ENCODE results near the gene THSD4.

DNA sequence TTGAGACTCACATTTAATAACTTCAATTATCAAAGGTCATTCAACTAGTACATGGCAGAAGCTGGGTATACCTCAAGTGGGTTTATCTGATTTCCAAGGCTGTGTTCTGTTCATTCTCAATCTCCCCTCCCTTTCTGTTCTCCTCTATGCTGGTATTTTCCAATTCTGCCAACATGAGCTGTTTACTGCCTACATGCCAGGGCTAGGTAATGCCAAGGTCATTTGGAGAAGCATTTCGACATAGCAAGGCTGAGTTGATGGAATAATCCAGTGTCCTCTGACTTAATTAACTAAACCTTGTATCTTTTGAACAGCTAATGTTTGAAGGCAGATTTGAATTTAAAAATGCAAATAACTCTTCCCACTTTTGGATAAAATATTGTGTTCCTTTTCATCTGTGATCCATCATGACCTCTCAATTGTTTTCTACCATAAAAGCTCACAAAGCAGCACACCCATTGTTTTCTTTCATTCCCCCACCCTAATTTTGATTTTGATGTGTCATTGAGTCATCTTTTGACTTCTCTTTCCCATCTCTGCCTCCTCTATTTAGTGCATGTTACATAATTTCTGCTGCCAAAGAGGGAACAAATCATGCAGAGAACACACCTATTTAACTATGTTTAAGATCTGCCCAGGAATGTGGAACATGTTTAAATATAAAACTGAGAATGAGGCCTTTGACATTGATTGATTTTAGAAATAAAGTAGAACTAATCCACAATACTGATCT, 386.2 kb downstream of the THSD4 start:
- TF ChIP-seq POLR2AphosphoS5 (IDR thresholded peaks at IDR 0.05; ENCODE audit: borderline replicate concordance, low read depth, low read length) (no peak), EZH2 (IDR thresholded peaks at IDR 0.05) (no peak), FOXP2 (optimal IDR thresholded peaks at IDR 0.05; ENCODE audit: control extremely low read depth, extremely low read length, insufficient read depth) (no peak)

Data from SK-N-MC (cell line).